AG09309 (cell line): ENCODE measurements around the gene PTGES.
A peak's percentile ranks its signal among the peaks of the same experiment; 100 is the strongest.
"Not testable (repeated sequence)": the region's sequence is repeated elsewhere in the genome, so short reads cannot be mapped to it uniquely, and the experiment has no call there.

Experiments used
- DNase-seq: peaks from one replicate; pipeline ENCODE4 v3.0.0-alpha.2; 2010; ENCODE audit warnings: low read depth
- H3K4me3 ChIP-seq: 2 replicates; pipeline ENCODE4 v1.5.1; 2011; ENCODE audit warnings: mild to moderate bottlenecking, low read depth, low read length, moderate library complexity; ENCODE audit not compliant: control insufficient read depth
- CTCF ChIP-seq: IDR thresholded peaks from 2 replicates; pipeline ENCODE4 v1.5.1; 2011; ENCODE audit warnings: mild to moderate bottlenecking, low read depth, low read length, inconsistent platforms; ENCODE audit not compliant: insufficient read depth, control insufficient read depth; ENCODE audit errors: missing control alignments

The PTGES gene

GRCh38 chr9:129752900-129753729, at the start of gene PTGES:
PTGES (minus strand) TSS chr9:129753042; CDS start chr9:129753012, 30 bp downstream.
- peak within 1 kb of the TSS; percentile 37 for H3K4me3 ChIP-seq
- peak; percentile 47 for DNase-seq
- no peak for TF ChIP-seq CTCF

- H3K4me3 ChIP-seq = no peak overlapping the region
- TF ChIP-seq CTCF = no peak
- DNase-seq = no peak
These were observed 48.7 kb upstream of the PTGES start for GRCh38 chr9:129801504-129801903.

- no peak for TF ChIP-seq CTCF
- DNase-seq = no peak
- H3K4me3 ChIP-seq = no peak overlapping the region
These were observed 46.1 kb upstream of the PTGES start for GRCh38 chr9:129798973-129799372.

GRCh38 chr9:129796029-129796428, 43.2 kb upstream of the PTGES start:
- H3K4me3 ChIP-seq, DNase-seq: not testable (repeated sequence)

- H3K4me3 ChIP-seq = no peak overlapping the region
- TF ChIP-seq CTCF = no peak
- no peak for DNase-seq
These were observed 41.7 kb upstream of the PTGES start for GRCh38 chr9:129794549-129794948.

GRCh38 chr9:129786481-129786880, 33.6 kb upstream of the PTGES start:
- no peak overlapping the region for H3K4me3 ChIP-seq
- TF ChIP-seq CTCF = no peak
- no peak for DNase-seq

- no peak overlapping the region for H3K4me3 ChIP-seq
- TF ChIP-seq CTCF = no peak
- DNase-seq = no peak
These were observed 33.0 kb upstream of the PTGES start for GRCh38 chr9:129785866-129786265.

GRCh38 chr9:129784970-129785369, 32.1 kb upstream of the PTGES start:
- not testable (repeated sequence) for H3K4me3 ChIP-seq, DNase-seq
